ENCODE results near the gene EFHB. TPM values are rescaled to one million over a fixed set of nuclear protein-coding genes. Genes with fewer than 3 reads are reported as not detected.

EFHB gene
- total and polyA plus RNA-seq, 2 donors from 2014 or later: 2.1 to 3.5 TPM

DNA sequence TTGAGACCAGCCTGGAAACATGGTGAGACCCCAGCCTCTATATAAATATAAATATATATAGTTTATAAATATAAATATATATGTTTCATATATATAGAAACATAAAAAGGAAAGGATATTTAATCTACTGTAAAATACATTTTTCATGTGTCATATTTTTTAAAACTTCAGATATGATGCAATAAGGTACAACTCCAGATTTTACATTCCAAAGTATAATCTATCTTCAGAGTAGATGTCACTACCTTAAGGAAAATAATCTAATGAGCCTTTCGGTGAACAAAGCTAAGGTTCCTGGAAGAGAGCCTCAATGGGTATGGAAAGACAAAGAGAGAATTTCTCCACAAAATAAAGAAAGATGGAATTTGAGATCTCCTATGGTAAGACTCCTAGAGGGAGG, 16.9 kb downstream of the EFHB start:
- H3K9ac ChIP-seq (ENCODE audit: low read length in 3 of 3): no peak overlapping the region
- H3K4me3 ChIP-seq (ENCODE audit: low read length in 3 of 3): no peak overlapping the region
- H3K9me3 ChIP-seq (ENCODE audit: control insufficient read depth in 2 of 3, insufficient read depth in 1 of 3, low read length in 3 of 3): peaks cover 0 to 3% (median 0%) of the 10 kb centered on the region in 3 donors
- intact Hi-C loops (cut with DNase I): no loop called here
- FAIRE-seq (no peak), DNase-seq (no peak)
- no peaks in the 10 kb centered on the region for H3K36me3 ChIP-seq (ENCODE audit: control insufficient read depth in 2 of 3, insufficient read depth in 3 of 3, low read length in 3 of 3)
- TF ChIP-seq CTCF (IDR thresholded peaks at IDR 0.05; ENCODE audit: borderline replicate concordance, extremely low read depth, insufficient read depth): no peak
- H3K27me3 ChIP-seq (ENCODE audit: control insufficient read depth, insufficient read depth, low read length): no peaks in the 10 kb centered on the region
- no peak overlapping the region for H3K27ac ChIP-seq (ENCODE audit: low read depth in 2 of 2, low read length in 2 of 2)
- no peaks in the 10 kb centered on the region for H3K4me1 ChIP-seq (ENCODE audit: control insufficient read depth in 2 of 3, insufficient read depth in 2 of 3, low read depth in 1 of 3, low read length in 3 of 3)

DNA sequence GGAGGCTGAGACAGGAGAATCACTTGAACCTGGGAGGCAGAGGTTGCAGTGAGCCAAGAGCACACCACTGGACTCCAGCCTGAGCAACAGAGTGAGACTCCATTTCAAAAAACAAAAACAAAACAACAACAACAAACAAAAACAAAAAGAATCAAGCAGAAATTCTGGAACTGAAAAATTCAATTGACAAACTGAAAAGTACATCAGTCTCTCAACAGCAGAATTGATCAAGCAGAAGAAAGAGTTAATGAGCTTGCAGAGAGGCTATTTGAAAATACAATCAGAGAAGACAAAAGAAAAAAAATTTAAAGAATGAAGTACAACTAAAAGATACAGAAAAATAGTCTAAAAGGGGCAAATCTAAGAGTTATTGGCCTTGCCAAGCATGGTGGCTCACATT, 22.6 kb downstream of the EFHB start:
- no peak overlapping the region for H3K27ac ChIP-seq (ENCODE audit: low read depth in 2 of 2, low read length in 2 of 2)
- H3K9ac ChIP-seq (ENCODE audit: low read length in 3 of 3): no peak overlapping the region
- H3K36me3 ChIP-seq (ENCODE audit: control insufficient read depth in 2 of 3, insufficient read depth in 3 of 3, low read length in 3 of 3): no peaks in the 10 kb centered on the region
- H3K4me1 ChIP-seq (ENCODE audit: control insufficient read depth in 2 of 3, insufficient read depth in 2 of 3, low read depth in 1 of 3, low read length in 3 of 3): peaks cover 0 to 4% (median 0%) of the 10 kb centered on the region in 3 donors
- TF ChIP-seq CTCF (IDR thresholded peaks at IDR 0.05; ENCODE audit: borderline replicate concordance, extremely low read depth, insufficient read depth): no peak
- intact Hi-C loops (cut with DNase I): no loop called here
- H3K4me3 ChIP-seq (ENCODE audit: low read length in 3 of 3): no peak overlapping the region
- H3K9me3 ChIP-seq (ENCODE audit: control insufficient read depth in 2 of 3, insufficient read depth in 1 of 3, low read length in 3 of 3): peaks cover 0 to 3% (median 0%) of the 10 kb centered on the region in 3 donors
- H3K27me3 ChIP-seq (ENCODE audit: control insufficient read depth, insufficient read depth, low read length): no peaks in the 10 kb centered on the region
- DNase-seq: no peak
- FAIRE-seq: no peak

- no peak for FAIRE-seq
- intact Hi-C loops (cut with DNase I): no loop called here
- DNase-seq: no peak
Observed at GRCh38 chr3:19907523-19907922, 26.5 kb downstream of the EFHB start.

More at GRCh38 chr3:19907523-19907922, 26.5 kb downstream of the EFHB start:
- TF ChIP-seq CTCF (IDR thresholded peaks at IDR 0.05; ENCODE audit: borderline replicate concordance, extremely low read depth, insufficient read depth): no peak
- Histone ChIP-seq H3K27ac (ENCODE audit: low read depth in 2 of 2, low read length in 2 of 2) (no peak overlapping the region), H3K4me1 (ENCODE audit: control insufficient read depth in 2 of 3, insufficient read depth in 2 of 3, low read depth in 1 of 3, low read length in 3 of 3) (peaks cover 0 to 4% (median 0%) of the 10 kb centered on the region in 3 donors), H3K4me3 (ENCODE audit: low read length in 3 of 3) (no peak overlapping the region), H3K9ac (ENCODE audit: low read length in 3 of 3) (no peak overlapping the region), H3K9me3 (ENCODE audit: control insufficient read depth in 2 of 3, insufficient read depth in 1 of 3, low read length in 3 of 3) (no peaks in the 10 kb centered on the region), H3K36me3 (ENCODE audit: control insufficient read depth in 2 of 3, insufficient read depth in 3 of 3, low read length in 3 of 3) (no peaks in the 10 kb centered on the region), H3K27me3 (ENCODE audit: control insufficient read depth, insufficient read depth, low read length) (no peaks in the 10 kb centered on the region)
